NCI-H69 (cell line): ENCODE results near the gene SIGLEC9.
A peak's percentile ranks its signal among the peaks of the same experiment; 100 is the strongest.

ENCODE experiments used
- DNase-seq: peaks from one replicate; lab custom pipeline; 2025; lab: John Stamatoyannopoulos, UW

SIGLEC9 gene

GRCh38 chr19:51097166-51097738, 27.5 kb upstream of the SIGLEC9 start:
- DNase-seq, result peak; percentile 62

GRCh38 chr19:51097796-51098195, 26.9 kb upstream of the SIGLEC9 start:
- no peak for DNase-seq

GRCh38 chr19:51098365-51099046, 26.2 kb upstream of the SIGLEC9 start:
- DNase-seq, result no peak

GRCh38 chr19:51099047-51099382, 25.7 kb upstream of the SIGLEC9 start:
- DNase-seq, result no peak

- DNase-seq, result no peak
Observed at GRCh38 chr19:51100601-51101000, 24.1 kb upstream of the SIGLEC9 start.

GRCh38 chr19:51101171-51101865, 23.4 kb upstream of the SIGLEC9 start:
- DNase-seq, result no peak

- no peak for DNase-seq
Observed at GRCh38 chr19:51102991-51103390, 21.7 kb upstream of the SIGLEC9 start.

GRCh38 chr19:51103926-51104341, 20.8 kb upstream of the SIGLEC9 start:
- no peak for DNase-seq

- no peak for DNase-seq
Observed at GRCh38 chr19:51107406-51108065, 17.2 kb upstream of the SIGLEC9 start.

GRCh38 chr19:51108066-51108804, 16.5 kb upstream of the SIGLEC9 start, which contains the start of gene CTU1:
Gene CTU1 (minus strand): TSS chr19:51108409. CDS start chr19:51104569, 3,840 bp downstream.
- peak; percentile 99 for DNase-seq

GRCh38 chr19:51108805-51109146, 15.9 kb upstream of the SIGLEC9 start:
- peak; percentile 91 for DNase-seq

- no peak for DNase-seq
Observed at GRCh38 chr19:51110666-51110971, 14.1 kb upstream of the SIGLEC9 start.

- DNase-seq, result peak; percentile 22
Observed at GRCh38 chr19:51111606-51112005, 13.1 kb upstream of the SIGLEC9 start.

- DNase-seq, result no peak
Observed at GRCh38 chr19:51114087-51114729, 10.5 kb upstream of the SIGLEC9 start.

GRCh38 chr19:51116736-51117286, 7.9 kb upstream of the SIGLEC9 start:
- no peak for DNase-seq

GRCh38 chr19:51119101-51119500, 5.6 kb upstream of the SIGLEC9 start:
- no peak for DNase-seq

- no peak for DNase-seq
Observed at GRCh38 chr19:51119611-51120010, 5.1 kb upstream of the SIGLEC9 start.

GRCh38 chr19:51120160-51120559, 4.5 kb upstream of the SIGLEC9 start:
- DNase-seq, result no peak

GRCh38 chr19:51121257-51121656, 3.4 kb upstream of the SIGLEC9 start:
- no peak for DNase-seq

- DNase-seq, result no peak
Observed at GRCh38 chr19:51122112-51122981, 2.4 kb upstream of the SIGLEC9 start.

- no peak for DNase-seq
Observed at GRCh38 chr19:51123381-51123800, 1.3 kb upstream of the SIGLEC9 start.
